ENCODE data around the gene SLC25A45.
A peak's percentile ranks its signal among the peaks of the same experiment; 100 is the strongest.

The SLC25A45 gene

GRCh38 chr11:65425105-65425970 lies 42.9 kb upstream of the SLC25A45 start:
- no peaks in the 10 kb centered on the region for H3K9me3 Mint-ChIP-seq
- peak overlapping the region; percentile 97 for H3K27ac Mint-ChIP-seq
- peak; percentile 88 for DNase-seq
- CTCF ChIA-PET: interaction anchor here (1.1 to 6.3 kb wide), 2 partner anchors 51 to 73 kb away, joined by 3 to 53 read pairs; partner anchors contain the start of gene MALAT1
- peaks cover 27% of the 10 kb centered on the region for H3K27me3 Mint-ChIP-seq
- peaks cover 47% of the 10 kb centered on the region for H3K4me1 Mint-ChIP-seq
- H3K4me3 Mint-ChIP-seq: peak overlapping the region; percentile 87
- H3K36me3 Mint-ChIP-seq: peaks cover 71% of the 10 kb centered on the region

DNA sequence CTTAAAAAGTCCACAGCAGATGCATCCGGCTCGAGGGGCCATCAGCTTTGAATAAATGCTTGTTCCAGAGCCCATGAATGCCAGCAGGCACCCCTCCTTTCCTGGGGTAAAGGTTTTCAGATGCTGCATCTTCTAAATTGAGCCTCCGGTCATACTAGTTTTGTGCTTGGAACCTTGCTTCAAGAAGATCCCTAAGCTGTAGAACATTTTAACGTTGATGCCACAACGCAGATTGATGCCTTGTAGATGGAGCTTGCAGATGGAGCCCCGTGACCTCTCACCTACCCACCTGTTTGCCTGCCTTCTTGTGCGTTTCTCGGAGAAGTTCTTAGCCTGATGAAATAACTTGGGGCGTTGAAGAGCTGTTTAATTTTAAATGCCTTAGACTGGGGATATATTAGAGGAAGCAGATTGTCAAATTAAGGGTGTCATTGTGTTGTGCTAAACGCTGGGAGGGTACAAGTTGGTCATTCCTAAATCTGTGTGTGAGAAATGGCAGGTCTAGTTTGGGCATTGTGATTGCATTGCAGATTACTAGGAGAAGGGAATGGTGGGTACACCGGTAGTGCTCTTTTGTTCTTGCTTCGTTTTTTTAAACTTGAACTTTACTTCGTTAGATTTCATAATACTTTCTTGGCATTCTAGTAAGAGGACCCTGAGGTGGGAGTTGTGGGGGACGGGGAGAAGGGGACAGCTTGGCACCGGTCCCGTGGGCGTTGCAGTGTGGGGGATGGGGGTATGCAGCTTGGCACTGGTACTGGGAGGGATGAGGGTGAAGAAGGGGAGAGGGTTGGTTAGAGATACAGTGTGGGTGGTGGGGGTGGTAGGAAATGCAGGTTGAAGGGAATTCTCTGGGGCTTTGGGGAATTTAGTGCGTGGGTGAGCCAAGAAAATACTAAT lies 42.0 kb upstream of the SLC25A45 start:
- Mint-ChIP-seq H3K27ac (peak overlapping the region; percentile 97), H3K36me3 (peaks cover 66% of the 10 kb centered on the region), H3K4me3 (peak overlapping the region; percentile 87), H3K4me1 (peaks cover 45% of the 10 kb centered on the region), H3K9me3 (no peaks in the 10 kb centered on the region), H3K27me3 (peaks cover 27% of the 10 kb centered on the region)
- CTCF ChIA-PET: interaction anchor here (1.1 to 6.3 kb wide), 3 partner anchors 52 to 80 kb away, joined by 3 to 53 read pairs (median 7); partner anchors contain the start of gene MALAT1
- peak; percentile 75 for DNase-seq

- H3K36me3 Mint-ChIP-seq: peaks cover 64% of the 10 kb centered on the region
- peak overlapping the region; percentile 87 for H3K4me3 Mint-ChIP-seq
- peaks cover 43% of the 10 kb centered on the region for H3K4me1 Mint-ChIP-seq
- CTCF ChIA-PET: interaction anchor here (2.1 to 6.3 kb wide), 2 partner anchors 75 to 81 kb away, joined by 7 to 53 read pairs; partner anchors contain the start of gene MALAT1
- no peaks in the 10 kb centered on the region for H3K9me3 Mint-ChIP-seq
- peak overlapping the region; percentile 97 for H3K27ac Mint-ChIP-seq
- peaks cover 27% of the 10 kb centered on the region for H3K27me3 Mint-ChIP-seq
- peak; percentile 59 for DNase-seq
These were observed 41.2 kb upstream of the SLC25A45 start for GRCh38 chr11:65423516-65424204.

DNA sequence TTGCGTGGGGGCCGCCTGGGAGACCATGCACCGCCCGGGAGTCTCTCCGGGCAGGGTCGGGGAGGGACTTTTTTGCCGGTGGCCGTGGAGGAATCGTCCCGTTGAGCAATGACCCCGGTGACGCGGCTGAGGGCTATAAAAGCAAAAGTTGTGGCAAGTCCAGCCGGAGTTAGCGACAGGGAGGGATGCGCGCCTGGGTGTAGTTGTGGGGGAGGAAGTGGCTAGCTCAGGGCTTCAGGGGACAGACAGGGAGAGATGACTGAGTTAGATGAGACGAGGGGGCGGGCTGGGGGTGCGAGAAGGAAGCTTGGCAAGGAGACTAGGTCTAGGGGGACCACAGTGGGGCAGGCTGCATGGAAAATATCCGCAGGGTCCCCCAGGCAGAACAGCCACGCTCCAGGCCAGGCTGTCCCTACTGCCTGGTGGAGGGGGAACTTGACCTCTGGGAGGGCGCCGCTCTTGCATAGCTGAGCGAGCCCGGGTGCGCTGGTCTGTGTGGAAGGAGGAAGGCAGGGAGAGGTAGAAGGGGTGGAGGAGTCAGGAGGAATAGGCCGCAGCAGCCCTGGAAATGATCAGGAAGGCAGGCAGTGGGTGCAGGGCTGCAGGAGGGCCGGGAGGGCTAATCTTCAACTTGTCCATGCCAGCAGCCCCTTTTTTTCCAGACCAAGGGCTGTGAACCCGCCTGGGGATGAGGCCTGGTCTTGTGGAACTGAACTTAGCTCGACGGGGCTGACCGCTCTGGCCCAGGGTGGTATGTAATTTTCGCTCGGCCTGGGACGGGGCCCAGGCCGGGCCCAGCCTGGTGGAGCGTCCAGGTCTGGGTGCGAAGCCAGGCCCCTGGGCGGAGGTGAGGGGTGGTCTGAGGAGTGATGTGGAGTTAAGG lies 40.4 kb upstream of the SLC25A45 start, which contains the start of gene NEAT1:
TSS of gene NEAT1 (plus strand) at position 166 of the 883 bp plus-strand sequence.
- CTCF ChIA-PET: interaction anchor here (1.0 to 6.3 kb wide), 4 partner anchors 46 to 82 kb away, joined by 3 to 53 read pairs (median 5); partner anchors contain the start of gene MALAT1
- peaks cover 40% of the 10 kb centered on the region for H3K4me1 Mint-ChIP-seq

GRCh38 chr11:65421794-65422632 lies 39.6 kb upstream of the SLC25A45 start:
- CTCF ChIA-PET: interaction anchor here (1.0 to 10.4 kb wide), 5 partner anchors 47 to 84 kb away, joined by 3 to 146 read pairs (median 53); partner anchors contain the start of gene MALAT1
- H3K4me3 Mint-ChIP-seq: peak overlapping the region; percentile 87
- H3K9me3 Mint-ChIP-seq: no peaks in the 10 kb centered on the region
- peaks cover 40% of the 10 kb centered on the region for H3K4me1 Mint-ChIP-seq
- peaks cover 27% of the 10 kb centered on the region for H3K27me3 Mint-ChIP-seq
- H3K36me3 Mint-ChIP-seq: peaks cover 50% of the 10 kb centered on the region
- peak; percentile 96 for DNase-seq
- H3K27ac Mint-ChIP-seq: peak overlapping the region; percentile 97

More for the DNA sequence above, 40.4 kb upstream of the SLC25A45 start, which contains the start of gene NEAT1:
- Mint-ChIP-seq H3K27me3 (peaks cover 27% of the 10 kb centered on the region), H3K9me3 (no peaks in the 10 kb centered on the region), H3K4me3 (peak within 1 kb of the TSS; percentile 87), H3K27ac (peak within 1 kb of the TSS; percentile 97), H3K36me3 (peaks cover 59% of the 10 kb centered on the region)
- DNase-seq: peak; percentile 96

DNA sequence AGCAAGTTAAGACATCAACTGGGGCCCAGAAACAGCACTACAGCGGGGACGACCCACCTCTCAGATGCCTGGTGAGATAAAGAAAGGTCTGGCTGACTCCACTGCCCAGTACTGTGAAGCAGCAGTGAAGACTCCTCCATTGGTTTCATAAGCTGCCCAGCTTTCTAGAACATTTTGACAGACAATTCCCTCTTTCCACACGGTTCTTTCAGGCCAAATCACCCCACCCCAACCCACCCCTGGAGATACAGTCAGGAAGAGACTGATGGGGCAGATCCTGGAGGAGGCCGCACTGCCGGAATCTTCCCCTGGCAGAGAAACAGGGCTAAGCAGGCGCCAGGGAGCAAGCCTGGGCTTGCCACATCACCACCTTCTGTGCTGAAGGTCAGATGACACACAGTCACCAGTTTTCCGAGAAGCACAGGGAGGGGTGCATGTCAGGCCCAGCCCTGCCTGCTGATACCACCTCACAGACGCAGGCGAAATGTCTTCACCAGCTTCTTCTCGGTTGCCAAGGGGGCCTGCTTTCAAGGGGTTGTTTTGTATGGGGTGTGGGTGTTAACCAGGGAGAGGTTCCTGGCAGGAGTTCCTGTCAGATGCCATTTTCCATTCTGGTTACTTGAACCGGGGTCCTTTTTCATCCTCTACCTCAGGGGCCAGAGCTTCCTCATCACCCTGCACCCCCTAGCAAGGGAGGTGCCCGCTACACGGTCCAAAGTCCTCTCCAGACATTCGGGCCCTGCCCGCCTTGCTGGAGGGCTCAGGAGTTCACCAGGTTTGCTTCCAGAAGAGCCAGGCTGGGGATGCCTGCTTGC lies 38.7 kb upstream of the SLC25A45 start:
- peak overlapping the region; percentile 97 for H3K27ac Mint-ChIP-seq
- peaks cover 41% of the 10 kb centered on the region for H3K4me1 Mint-ChIP-seq
- peak overlapping the region; percentile 87 for H3K4me3 Mint-ChIP-seq
- H3K36me3 Mint-ChIP-seq: peaks cover 42% of the 10 kb centered on the region
- CTCF ChIA-PET: interaction anchor here (1.6 to 10.4 kb wide), 4 partner anchors 12 to 85 kb away, joined by 5 to 146 read pairs (median 99); partner anchors contain the start of gene MALAT1
- DNase-seq: peak; percentile 95
- peaks cover 27% of the 10 kb centered on the region for H3K27me3 Mint-ChIP-seq
- H3K9me3 Mint-ChIP-seq: no peaks in the 10 kb centered on the region

- Mint-ChIP-seq H3K4me1 (peaks cover 46% of the 10 kb centered on the region), H3K27me3 (peaks cover 27% of the 10 kb centered on the region), H3K4me3 (peak overlapping the region; percentile 87), H3K36me3 (peaks cover 35% of the 10 kb centered on the region), H3K9me3 (no peaks in the 10 kb centered on the region), H3K27ac (peak overlapping the region; percentile 97)
- peak; percentile 21 for DNase-seq
- CTCF ChIA-PET: interaction anchor here (1.1 to 10.4 kb wide), 6 partner anchors 10 to 86 kb away, joined by 3 to 146 read pairs (median 44); partner anchors contain the start of gene MALAT1
These were observed 38.1 kb upstream of the SLC25A45 start for GRCh38 chr11:65420506-65420905.

GRCh38 chr11:65419772-65420481 lies 37.5 kb upstream of the SLC25A45 start:
- CTCF ChIA-PET: interaction anchor here (0.8 to 10.4 kb wide), 9 partner anchors 8 to 86 kb away, joined by 3 to 146 read pairs (median 5); partner anchors contain the start of gene MALAT1
- H3K36me3 Mint-ChIP-seq: peaks cover 29% of the 10 kb centered on the region
- peak overlapping the region; percentile 87 for H3K4me3 Mint-ChIP-seq
- peak; percentile 85 for DNase-seq
- peaks cover 47% of the 10 kb centered on the region for H3K4me1 Mint-ChIP-seq
- peaks cover 22% of the 10 kb centered on the region for H3K27me3 Mint-ChIP-seq
- H3K27ac Mint-ChIP-seq: peak overlapping the region; percentile 97
- no peaks in the 10 kb centered on the region for H3K9me3 Mint-ChIP-seq

GRCh38 chr11:65419460-65419771 lies 37.0 kb upstream of the SLC25A45 start:
- peak; percentile 38 for DNase-seq
- Mint-ChIP-seq H3K27ac (peak overlapping the region; percentile 97), H3K4me3 (peak overlapping the region; percentile 87), H3K27me3 (peaks cover 21% of the 10 kb centered on the region), H3K4me1 (peaks cover 49% of the 10 kb centered on the region), H3K9me3 (no peaks in the 10 kb centered on the region), H3K36me3 (peaks cover 24% of the 10 kb centered on the region)
- CTCF ChIA-PET: interaction anchor here (0.8 to 10.4 kb wide), 8 partner anchors 9 to 87 kb away, joined by 3 to 146 read pairs (median 20); partner anchors contain the start of gene MALAT1

GRCh38 chr11:65418681-65419459 lies 36.4 kb upstream of the SLC25A45 start:
- H3K4me3 Mint-ChIP-seq: peak overlapping the region; percentile 87
- CTCF ChIA-PET: interaction anchor here (1.5 to 10.4 kb wide), 7 partner anchors 9 to 87 kb away, joined by 3 to 146 read pairs (median 16); no protein-coding TSS in a partner anchor
- H3K4me1 Mint-ChIP-seq: peaks cover 49% of the 10 kb centered on the region
- no peaks in the 10 kb centered on the region for H3K9me3 Mint-ChIP-seq
- H3K27ac Mint-ChIP-seq: peak overlapping the region; percentile 97
- H3K36me3 Mint-ChIP-seq: peaks cover 19% of the 10 kb centered on the region
- H3K27me3 Mint-ChIP-seq: peaks cover 20% of the 10 kb centered on the region
- peak; percentile 95 for DNase-seq

Measured in activated naive CD4-positive, alpha-beta T cell treated with anti-CD3 and anti-CD28 coated beads, Interleukin-2, amount 10 ng/mL, durations not matched to agents 7 days and 5 days (primary cell).